ENCODE results near the gene PRLHR. TPM values are rescaled to one million over a fixed set of nuclear protein-coding genes. Genes with fewer than 3 reads are reported as not detected.

Gene PRLHR
- total RNA-seq, 1 experiment from 2014 or later = not detected

DNA sequence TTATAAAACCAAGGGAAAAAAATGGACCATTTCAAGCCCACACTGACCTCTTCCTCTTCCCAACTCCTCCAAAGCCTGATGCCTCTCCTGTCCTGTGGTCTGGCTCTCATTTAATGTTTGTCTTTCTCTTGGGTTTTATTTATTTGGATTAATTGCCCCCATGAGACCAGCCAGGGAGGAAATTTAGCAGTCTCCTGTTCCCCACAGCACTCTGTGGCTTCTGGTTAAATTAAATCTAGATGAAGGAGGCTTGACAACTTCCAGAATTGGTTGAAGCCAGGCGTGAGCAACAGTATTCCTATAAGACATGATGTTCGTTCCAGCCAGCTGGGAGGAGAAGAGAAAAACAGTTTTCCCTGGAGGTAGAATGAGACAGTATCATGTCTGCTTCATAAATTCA, 15.1 kb upstream of the PRLHR start:
- no TSS peak for BruUV-seq (replicated peaks)
- no peaks in the 10 kb centered on the region for H3K4me1 Mint-ChIP-seq (ENCODE audit: insufficient read depth, unreplicated experiment)
- ChIA-PET POLR2A (no interaction called here), CTCF (no interaction called here)
- no peak for DNase-seq (ENCODE audit: unreplicated experiment)
- peaks cover 48% of the 10 kb centered on the region for H3K27me3 Mint-ChIP-seq (ENCODE audit: insufficient read depth, unreplicated experiment)
- H3K4me3 Mint-ChIP-seq (ENCODE audit: unreplicated experiment) = no peak overlapping the region
- H3K9me3 Mint-ChIP-seq (ENCODE audit: unreplicated experiment) = peaks cover 7% of the 10 kb centered on the region
- TF ChIP-seq, protein P1, sequence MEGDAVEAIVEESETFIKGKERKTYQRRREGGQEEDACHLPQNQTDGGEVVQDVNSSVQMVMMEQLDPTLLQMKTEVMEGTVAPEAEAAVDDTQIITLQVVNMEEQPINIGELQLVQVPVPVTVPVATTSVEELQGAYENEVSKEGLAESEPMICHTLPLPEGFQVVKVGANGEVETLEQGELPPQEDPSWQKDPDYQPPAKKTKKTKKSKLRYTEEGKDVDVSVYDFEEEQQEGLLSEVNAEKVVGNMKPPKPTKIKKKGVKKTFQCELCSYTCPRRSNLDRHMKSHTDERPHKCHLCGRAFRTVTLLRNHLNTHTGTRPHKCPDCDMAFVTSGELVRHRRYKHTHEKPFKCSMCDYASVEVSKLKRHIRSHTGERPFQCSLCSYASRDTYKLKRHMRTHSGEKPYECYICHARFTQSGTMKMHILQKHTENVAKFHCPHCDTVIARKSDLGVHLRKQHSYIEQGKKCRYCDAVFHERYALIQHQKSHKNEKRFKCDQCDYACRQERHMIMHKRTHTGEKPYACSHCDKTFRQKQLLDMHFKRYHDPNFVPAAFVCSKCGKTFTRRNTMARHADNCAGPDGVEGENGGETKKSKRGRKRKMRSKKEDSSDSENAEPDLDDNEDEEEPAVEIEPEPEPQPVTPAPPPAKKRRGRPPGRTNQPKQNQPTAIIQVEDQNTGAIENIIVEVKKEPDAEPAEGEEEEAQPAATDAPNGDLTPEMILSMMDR (IDR thresholded peaks at IDR 0.05; ENCODE audit: unreplicated experiment) = no peak
- H3K27ac Mint-ChIP-seq (ENCODE audit: low read depth, unreplicated experiment) = no peak overlapping the region
- no peaks in the 10 kb centered on the region for H3K36me3 Mint-ChIP-seq (ENCODE audit: insufficient read depth, unreplicated experiment)
- intact Hi-C loops (cut with micrococcal nuclease) = no loop called here

DNA sequence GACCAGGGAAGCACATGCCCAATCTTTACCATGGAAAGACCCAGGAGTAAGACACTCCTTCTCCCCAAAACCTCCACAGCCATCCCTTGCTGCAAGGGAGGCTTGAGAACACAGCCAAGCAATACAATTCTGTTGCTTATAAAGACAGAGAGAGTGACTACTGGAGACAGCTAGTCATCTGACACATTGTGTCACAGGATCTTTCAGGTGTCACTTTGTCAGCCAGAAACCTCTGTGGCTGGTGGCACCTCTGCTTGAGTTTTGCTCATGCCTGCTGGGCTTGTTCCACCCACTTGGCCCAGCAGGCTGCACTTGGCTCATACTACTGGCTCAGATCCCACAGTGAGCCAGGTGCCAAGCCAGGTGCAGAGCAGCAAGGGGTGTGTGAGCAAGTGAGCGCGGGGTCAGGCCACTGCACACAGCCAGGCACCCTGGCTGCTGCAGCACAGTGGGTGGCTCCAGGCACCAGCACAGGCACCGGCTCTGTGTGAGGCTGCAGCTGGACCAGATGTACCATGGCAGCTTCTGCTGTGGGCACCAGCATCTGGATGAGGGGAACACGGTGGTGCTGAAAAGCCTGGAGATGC, 12.4 kb upstream of the PRLHR start:
- ChIA-PET CTCF (interaction anchor here (0.6 kb wide), 1 partner anchor 14 kb away, joined by 3 read pairs; no protein-coding TSS in a partner anchor), POLR2A (interaction anchor here (1.8 kb wide), 1 partner anchor 16 kb away, joined by 6 read pairs; no protein-coding TSS in a partner anchor)
- Mint-ChIP-seq H3K27ac (ENCODE audit: low read depth, unreplicated experiment) (no peak overlapping the region), H3K36me3 (ENCODE audit: insufficient read depth, unreplicated experiment) (no peaks in the 10 kb centered on the region), H3K4me1 (ENCODE audit: insufficient read depth, unreplicated experiment) (no peaks in the 10 kb centered on the region), H3K27me3 (ENCODE audit: insufficient read depth, unreplicated experiment) (peaks cover 34% of the 10 kb centered on the region), H3K4me3 (ENCODE audit: unreplicated experiment) (no peak overlapping the region), H3K9me3 (ENCODE audit: unreplicated experiment) (peaks cover 7% of the 10 kb centered on the region)
- intact Hi-C loops (cut with micrococcal nuclease) = no loop called here
- DNase-seq (ENCODE audit: unreplicated experiment) = peak; percentile 9
- TF ChIP-seq, protein P1 (IDR thresholded peaks at IDR 0.05; ENCODE audit: unreplicated experiment) = no peak
- no TSS peak for BruUV-seq (replicated peaks)

DNA sequence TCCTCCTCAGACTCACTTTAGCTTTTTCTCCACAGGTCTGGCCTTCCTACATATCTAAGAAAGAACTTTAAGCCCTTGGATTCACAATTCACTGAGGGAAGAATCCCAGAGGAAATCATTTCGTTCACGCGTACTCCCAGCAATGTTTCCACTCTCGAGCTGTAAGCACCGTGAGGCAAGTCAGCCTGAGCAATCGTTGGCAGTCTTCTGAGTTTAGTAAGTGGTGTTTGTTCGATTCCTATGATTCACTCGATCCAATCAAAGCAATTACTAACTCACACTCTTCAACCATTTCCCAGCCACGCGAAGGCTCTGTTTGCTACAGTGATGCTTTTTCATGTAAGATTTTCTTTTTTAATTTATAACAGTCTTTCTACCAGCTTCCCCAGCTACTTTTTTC, 10.2 kb upstream of the PRLHR start:
- ChIA-PET CTCF (interaction anchor here (0.7 kb wide), 1 partner anchor 9 kb away, joined by 3 read pairs; no protein-coding TSS in a partner anchor), POLR2A (interaction anchor here (1.5 kb wide), 1 partner anchor 9 kb away, joined by 6 read pairs; no protein-coding TSS in a partner anchor)
- no peaks in the 10 kb centered on the region for H3K36me3 Mint-ChIP-seq (ENCODE audit: insufficient read depth, unreplicated experiment)
- H3K27ac Mint-ChIP-seq (ENCODE audit: low read depth, unreplicated experiment) = no peak overlapping the region
- TF ChIP-seq, protein P1 (IDR thresholded peaks at IDR 0.05; ENCODE audit: unreplicated experiment) = no peak
- peaks cover 7% of the 10 kb centered on the region for H3K9me3 Mint-ChIP-seq (ENCODE audit: unreplicated experiment)
- BruUV-seq (replicated peaks) = no TSS peak
- intact Hi-C loops (cut with micrococcal nuclease) = no loop called here
- no peak for DNase-seq (ENCODE audit: unreplicated experiment)
- no peak overlapping the region for H3K4me3 Mint-ChIP-seq (ENCODE audit: unreplicated experiment)
- no peaks in the 10 kb centered on the region for H3K4me1 Mint-ChIP-seq (ENCODE audit: insufficient read depth, unreplicated experiment)
- peaks cover 35% of the 10 kb centered on the region for H3K27me3 Mint-ChIP-seq (ENCODE audit: insufficient read depth, unreplicated experiment)

DNA sequence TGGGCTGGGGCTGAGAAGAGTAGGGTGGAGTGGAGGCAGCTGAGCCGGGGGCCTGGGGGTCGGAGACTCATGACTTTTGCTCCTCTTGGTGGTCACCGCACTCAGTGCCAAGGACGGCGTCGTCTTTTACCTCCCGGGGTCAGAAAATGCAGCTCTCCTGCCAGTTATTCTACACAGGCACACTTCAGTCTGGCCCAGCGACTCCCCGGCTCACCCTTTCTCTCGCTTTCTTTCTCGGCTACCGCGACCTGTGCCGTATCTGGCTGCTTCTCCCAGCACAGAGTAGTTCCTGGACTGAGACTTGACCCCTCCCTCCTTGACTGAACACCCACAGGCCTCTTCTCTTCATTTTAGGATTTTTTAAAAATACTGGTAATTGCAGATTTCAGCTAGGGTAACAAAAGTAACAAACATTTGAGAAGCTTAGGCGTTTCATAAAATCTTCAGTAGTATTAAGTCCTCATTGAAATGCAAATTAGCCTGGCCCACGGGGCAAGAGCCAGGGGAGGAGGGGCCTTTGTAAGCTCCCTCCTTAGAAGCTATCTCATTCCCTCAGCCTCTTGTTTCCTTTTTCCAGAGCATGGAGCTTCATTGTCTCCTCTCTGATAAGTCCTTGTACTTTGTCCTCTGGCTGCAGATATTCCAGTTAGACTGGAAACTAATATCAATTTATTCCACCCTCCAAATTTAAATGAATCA, 1.1 kb upstream of the PRLHR start:
- TF ChIP-seq, protein P1 (IDR thresholded peaks at IDR 0.05; ENCODE audit: unreplicated experiment) = no peak
- no peaks in the 10 kb centered on the region for H3K9me3 Mint-ChIP-seq (ENCODE audit: unreplicated experiment)
- DNase-seq (ENCODE audit: unreplicated experiment) = no peak
- BruUV-seq (replicated peaks) = no TSS peak
- intact Hi-C loops (cut with micrococcal nuclease) = no loop called here
- H3K4me1 Mint-ChIP-seq (ENCODE audit: insufficient read depth, unreplicated experiment) = no peaks in the 10 kb centered on the region
- no peak overlapping the region for H3K4me3 Mint-ChIP-seq (ENCODE audit: unreplicated experiment)
- CTCF ChIA-PET = interaction anchor here (0.6 to 2.3 kb wide), 4 partner anchors 9 to 341 kb away, joined by 3 to 10 read pairs (median 3); no protein-coding TSS in a partner anchor
- H3K27ac Mint-ChIP-seq (ENCODE audit: low read depth, unreplicated experiment) = no peak overlapping the region
- no peaks in the 10 kb centered on the region for H3K36me3 Mint-ChIP-seq (ENCODE audit: insufficient read depth, unreplicated experiment)
- POLR2A ChIA-PET = interaction anchor here (0.8 to 1.4 kb wide), 2 partner anchors 9 to 13 kb away, joined by 4 to 6 read pairs; no protein-coding TSS in a partner anchor
- peaks cover 84% of the 10 kb centered on the region for H3K27me3 Mint-ChIP-seq (ENCODE audit: insufficient read depth, unreplicated experiment)

Data from MCF 10A (cell line).